Omental fat pad (tissue), 4 donors: ENCODE measurements around the gene HIPK4. TPM values are rescaled to one million over a fixed set of nuclear protein-coding genes. Genes with fewer than 3 reads are reported as not detected.
A peak's percentile ranks its signal among the peaks of the same experiment; 100 is the strongest.

Experiments
- ATAC-seq: fragments of 150-250 bp; one replicate; pipeline ENCODE4 v1.9.1; 2016; ENCODE audit warnings: mild to moderate bottlenecking, moderate library complexity; ENCODE audit not compliant: low FRiP score
- DNase-seq: peaks from one replicate; pipeline ENCODE4 v3.0.0-alpha.2; 2019; ENCODE audit warnings: low spot score
- CTCF ChIP-seq, 3 donors: fragments of 450-650 bp; IDR thresholded peaks; one replicate each; pipeline ENCODE4 v1.5.1; 2016 to 2017; ENCODE audit warnings: antibody characterized with exemption in 3 of 3, mild to moderate bottlenecking in 3 of 3, moderate library complexity in 2 of 3
- total RNA-seq, 4 donors: library from RNA; depleted of rRNA; stranded (reverse); fragments of >200 nt; gene quantifications; one replicate each; pipeline ENCODE4 v1.1.0, GENCODE V29; 2016

The HIPK4 gene
- total RNA-seq, 4 donors from 2014 or later, result 0.24 to 2.2 TPM; not detected in 2

GRCh38 chr19:40358773-40359172 lies 31.2 kb downstream of the HIPK4 start:
- ATAC-seq (no peak), DNase-seq (no peak)
- no peak for TF ChIP-seq CTCF (IDR thresholded peaks at IDR 0.05)

GRCh38 chr19:40357640-40358039 lies 32.3 kb downstream of the HIPK4 start:
- TF ChIP-seq CTCF (IDR thresholded peaks at IDR 0.05), result no peak
- ATAC-seq (no peak), DNase-seq (no peak)

- ATAC-seq, result no peak
- no peak for TF ChIP-seq CTCF (IDR thresholded peaks at IDR 0.05)
- no peak for DNase-seq
These were observed 33.0 kb downstream of the HIPK4 start for GRCh38 chr19:40356681-40357595.

GRCh38 chr19:40355975-40356680 lies 33.9 kb downstream of the HIPK4 start:
- no peak for ATAC-seq
- TF ChIP-seq CTCF (IDR thresholded peaks at IDR 0.05), result no peak
- no peak for DNase-seq

- TF ChIP-seq CTCF (IDR thresholded peaks at IDR 0.05), result no peak
- ATAC-seq, result no peak
- DNase-seq, result no peak
These were observed 40.9 kb downstream of the HIPK4 start for GRCh38 chr19:40348961-40349507.

GRCh38 chr19:40348125-40348913 lies 41.7 kb downstream of the HIPK4 start, which contains the start of the genes C19orf47 and PLD3:
TSS of gene C19orf47 (minus strand) at chr19:40348397. CDS start at chr19:40341857, 6,540 bp downstream.
TSS of gene PLD3 (plus strand) at chr19:40348695. CDS start at chr19:40366484, 17,789 bp downstream.
- ATAC-seq, result peak; percentile 100
- no peak for TF ChIP-seq CTCF (IDR thresholded peaks at IDR 0.05)
- peak; percentile 94 for DNase-seq
